ENCODE data around the gene DPP6.

GRCh38 chr7:154744861-154745258 is 692.7 kb downstream of the DPP6 start:
- TF ChIP-seq CTCF (IDR thresholded peaks at IDR 0.05) (no peak), POLR2A (IDR thresholded peaks at IDR 0.05) (no peak), POLR2AphosphoS5 (IDR thresholded peaks at IDR 0.05) (no peak)
